ENCODE data around the gene GRK2.

Gene GRK2

DNA sequence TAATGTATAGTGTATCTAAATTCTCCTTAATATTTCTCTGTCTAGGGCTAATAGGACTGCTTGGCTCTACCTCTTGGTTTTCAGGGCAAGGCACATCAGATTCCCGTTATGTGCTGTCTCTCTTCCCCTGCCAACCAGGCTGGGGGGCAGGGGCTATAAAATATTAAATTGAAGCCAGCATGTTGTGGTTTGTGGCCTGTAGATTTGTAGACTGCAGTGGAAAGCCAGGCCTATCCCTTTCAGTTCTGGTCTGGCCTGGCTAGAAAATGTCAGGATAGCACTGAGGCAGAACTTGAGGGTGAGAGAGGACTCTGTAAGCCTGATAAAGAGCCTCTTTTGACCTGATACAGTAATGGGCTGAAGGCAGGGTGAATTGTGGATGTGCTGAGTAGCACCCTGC, 14.4 kb upstream of the GRK2 start:
- Mint-ChIP-seq H3K27me3 (ENCODE audit: low read depth, poor library complexity) (no peaks in the 10 kb centered on the region), H3K4me1 (no peaks in the 10 kb centered on the region), H3K9me3 (no peaks in the 10 kb centered on the region), H3K27ac (peak overlapping the region; percentile 36), H3K4me3 (no peak overlapping the region), H3K36me3 (ENCODE audit: low read depth) (peaks cover 85% of the 10 kb centered on the region)
- TF ChIP-seq CTCF (IDR thresholded peaks at IDR 0.05): no peak
- DNase-seq: no peak

- Mint-ChIP-seq H3K27me3 (ENCODE audit: low read depth, poor library complexity) (no peaks in the 10 kb centered on the region), H3K36me3 (ENCODE audit: low read depth) (peaks cover 90% of the 10 kb centered on the region), H3K4me3 (no peak overlapping the region), H3K9me3 (no peaks in the 10 kb centered on the region), H3K27ac (no peak overlapping the region), H3K4me1 (no peaks in the 10 kb centered on the region)
- peak; percentile 17 for TF ChIP-seq CTCF (IDR thresholded peaks at IDR 0.05)
- no peak for DNase-seq
These were observed 13.4 kb upstream of the GRK2 start for GRCh38 chr11:67252831-67253239.

DNA sequence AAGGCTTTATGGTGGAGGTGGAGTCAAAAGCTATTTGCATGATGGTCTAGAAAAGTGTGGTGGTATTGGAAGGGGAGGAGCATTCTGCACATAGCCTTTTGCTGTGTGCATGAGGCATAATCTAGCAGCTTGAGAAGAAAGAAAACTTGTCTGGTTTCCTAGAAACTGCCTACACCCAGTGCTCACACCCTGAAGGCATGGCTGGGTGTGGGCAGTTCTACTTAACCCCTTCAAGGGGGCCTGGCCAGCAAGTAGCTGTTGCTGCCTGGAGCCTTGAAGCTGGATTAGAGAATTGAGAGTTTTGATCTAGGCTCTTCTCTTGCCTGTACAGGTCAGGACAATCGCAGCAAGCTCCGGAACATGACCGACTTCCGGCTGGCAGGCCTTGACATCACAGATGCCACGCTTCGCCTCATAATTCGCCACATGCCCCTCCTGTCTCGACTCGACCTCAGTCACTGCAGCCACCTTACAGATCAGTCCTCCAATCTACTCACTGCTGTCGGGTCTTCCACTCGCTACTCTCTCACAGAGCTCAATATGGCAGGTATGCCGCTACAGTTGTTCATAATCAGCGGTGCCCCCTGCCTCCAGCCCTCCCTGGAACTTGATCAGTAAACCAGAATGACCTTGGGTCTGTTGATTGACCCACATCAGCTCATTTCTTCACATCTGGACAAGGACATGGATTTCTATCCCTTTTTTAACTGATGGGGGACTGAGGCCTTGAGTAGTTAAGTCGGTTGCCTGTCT, 12.2 kb upstream of the GRK2 start:
- Mint-ChIP-seq H3K9me3 (no peaks in the 10 kb centered on the region), H3K27me3 (ENCODE audit: low read depth, poor library complexity) (no peaks in the 10 kb centered on the region), H3K36me3 (ENCODE audit: low read depth) (peaks cover 78% of the 10 kb centered on the region), H3K4me3 (no peak overlapping the region), H3K4me1 (no peaks in the 10 kb centered on the region), H3K27ac (peak overlapping the region; percentile 96)
- DNase-seq: no peak
- no peak for TF ChIP-seq CTCF (IDR thresholded peaks at IDR 0.05)

DNA sequence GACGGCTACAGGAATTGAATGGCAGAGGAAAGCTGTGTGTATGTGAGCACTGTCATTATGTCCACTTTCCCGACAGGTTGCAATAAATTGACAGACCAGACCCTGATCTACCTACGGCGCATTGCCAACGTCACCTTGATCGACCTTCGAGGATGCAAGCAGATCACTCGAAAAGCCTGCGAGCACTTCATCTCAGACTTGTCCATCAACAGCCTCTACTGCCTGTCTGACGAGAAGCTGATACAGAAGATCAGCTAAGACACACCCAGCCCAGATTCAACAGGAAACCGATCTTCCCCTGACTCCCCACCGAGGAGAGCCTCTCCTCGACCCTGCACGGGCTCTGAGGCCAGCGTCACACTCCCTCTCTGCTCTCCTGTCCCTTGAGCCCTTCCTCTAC, 11.5 kb upstream of the GRK2 start:
- TF ChIP-seq CTCF (IDR thresholded peaks at IDR 0.05): no peak
- no peak for DNase-seq
- H3K27me3 Mint-ChIP-seq (ENCODE audit: low read depth, poor library complexity): no peaks in the 10 kb centered on the region
- H3K27ac Mint-ChIP-seq: peak overlapping the region; percentile 96
- H3K4me1 Mint-ChIP-seq: no peaks in the 10 kb centered on the region
- no peak overlapping the region for H3K4me3 Mint-ChIP-seq
- no peaks in the 10 kb centered on the region for H3K9me3 Mint-ChIP-seq
- peaks cover 74% of the 10 kb centered on the region for H3K36me3 Mint-ChIP-seq (ENCODE audit: low read depth)

- DNase-seq: no peak
- no peaks in the 10 kb centered on the region for H3K9me3 Mint-ChIP-seq
- H3K4me1 Mint-ChIP-seq: peaks cover under 1% of the 10 kb centered on the region
- no peak overlapping the region for H3K4me3 Mint-ChIP-seq
- TF ChIP-seq CTCF (IDR thresholded peaks at IDR 0.05): no peak
- peak overlapping the region; percentile 18 for H3K27ac Mint-ChIP-seq
- peaks cover 70% of the 10 kb centered on the region for H3K36me3 Mint-ChIP-seq (ENCODE audit: low read depth)
- H3K27me3 Mint-ChIP-seq (ENCODE audit: low read depth, poor library complexity): no peaks in the 10 kb centered on the region
These were observed 10.9 kb upstream of the GRK2 start for GRCh38 chr11:67255353-67255752.

- Mint-ChIP-seq H3K27ac (peak overlapping the region; percentile 18), H3K4me1 (peaks cover 6% of the 10 kb centered on the region), H3K27me3 (ENCODE audit: low read depth, poor library complexity) (peaks cover 3% of the 10 kb centered on the region), H3K9me3 (no peaks in the 10 kb centered on the region), H3K36me3 (ENCODE audit: low read depth) (peaks cover 65% of the 10 kb centered on the region), H3K4me3 (no peak overlapping the region)
- TF ChIP-seq CTCF (IDR thresholded peaks at IDR 0.05): no peak
- no peak for DNase-seq
These were observed 10.4 kb upstream of the GRK2 start for GRCh38 chr11:67255864-67256263.
